HG03095 (cell line): ENCODE data around the gene AGAP3.
"Not testable (repeated sequence)": the region's sequence is repeated elsewhere in the genome, so short reads cannot be mapped to it uniquely, and the experiment has no call there.

ENCODE experiments used
- ATAC-seq: cut with Tn5 transposase; IDR thresholded peaks from one replicate; pipeline ENCODE4 v1.9.1; 2021; ENCODE audit warnings: moderate library complexity; ENCODE audit not compliant: unreplicated experiment

Gene AGAP3

GRCh38 chr7:151085691-151086620 is at the start of gene AGAP3:
TSS of gene AGAP3 (plus strand) at chr7:151086475. CDS start at chr7:151086742, 267 bp downstream.
- peak; percentile 42 for ATAC-seq

- no peak for ATAC-seq
These were observed 47.1 kb upstream of the AGAP3 start for GRCh38 chr7:151038951-151039849.

GRCh38 chr7:151039850-151040548 is 46.3 kb upstream of the AGAP3 start:
- ATAC-seq = no peak

DNA sequence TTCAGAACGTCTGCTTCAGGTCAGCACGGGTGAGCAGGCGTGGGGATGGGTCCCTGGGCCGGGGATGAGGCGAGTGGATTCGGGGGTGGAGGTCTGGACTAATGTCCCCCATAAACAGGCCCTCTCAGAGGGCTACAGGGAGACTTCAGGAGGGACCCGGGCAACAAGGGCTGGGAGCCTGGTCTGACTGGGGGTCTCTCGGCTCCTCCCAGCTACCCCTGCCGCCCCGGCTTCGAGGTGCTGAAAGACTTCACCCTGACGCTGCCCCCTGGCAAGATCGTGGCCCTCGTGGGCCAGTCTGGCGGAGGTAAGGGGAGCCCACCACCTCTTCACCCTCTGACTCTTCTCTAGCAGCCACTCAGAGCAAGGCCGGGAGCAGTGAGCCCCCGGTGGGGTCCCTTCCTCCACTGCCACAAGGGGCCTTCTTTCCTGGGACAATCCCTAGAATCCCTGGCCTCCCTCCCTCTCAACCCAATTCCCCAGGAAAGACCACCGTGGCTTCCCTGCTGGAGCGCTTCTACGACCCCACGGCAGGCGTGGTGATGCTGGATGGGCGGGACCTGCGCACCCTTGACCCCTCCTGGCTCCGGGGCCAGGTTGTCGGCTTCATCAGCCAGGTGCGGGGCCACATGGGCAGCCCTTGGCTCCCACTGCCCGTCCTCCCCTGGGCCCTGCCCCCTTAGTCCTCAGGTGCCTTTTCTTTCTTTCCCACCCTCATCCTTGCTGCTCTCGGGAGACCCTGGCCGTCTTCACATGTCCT is 45.5 kb upstream of the AGAP3 start:
- no peak for ATAC-seq

GRCh38 chr7:151043449-151043848 is 42.8 kb upstream of the AGAP3 start:
- ATAC-seq = not testable (repeated sequence)

GRCh38 chr7:151043959-151044358 is 42.3 kb upstream of the AGAP3 start:
- ATAC-seq = no peak

GRCh38 chr7:151045262-151045661 is 41.0 kb upstream of the AGAP3 start:
- ATAC-seq = no peak

DNA sequence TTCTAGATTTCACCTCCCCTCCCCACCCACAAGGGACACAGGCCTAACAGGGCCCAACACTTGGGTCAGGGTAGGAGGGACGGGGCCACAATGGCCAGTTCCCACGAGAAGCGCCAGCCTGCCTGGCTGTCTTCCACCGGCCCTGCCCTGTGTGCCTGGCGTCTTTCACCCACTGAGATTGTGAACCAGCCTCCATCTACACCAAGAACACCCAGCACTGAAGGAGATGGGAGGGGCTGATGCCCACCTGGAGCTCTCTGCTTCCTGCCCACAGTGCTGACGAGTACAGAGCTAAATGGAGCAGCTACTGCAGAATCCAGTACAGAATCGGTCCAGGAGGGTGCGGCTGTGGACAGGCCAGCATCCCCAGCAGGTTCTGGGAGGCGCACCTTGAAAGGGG is 40.3 kb upstream of the AGAP3 start:
- no peak for ATAC-seq

DNA sequence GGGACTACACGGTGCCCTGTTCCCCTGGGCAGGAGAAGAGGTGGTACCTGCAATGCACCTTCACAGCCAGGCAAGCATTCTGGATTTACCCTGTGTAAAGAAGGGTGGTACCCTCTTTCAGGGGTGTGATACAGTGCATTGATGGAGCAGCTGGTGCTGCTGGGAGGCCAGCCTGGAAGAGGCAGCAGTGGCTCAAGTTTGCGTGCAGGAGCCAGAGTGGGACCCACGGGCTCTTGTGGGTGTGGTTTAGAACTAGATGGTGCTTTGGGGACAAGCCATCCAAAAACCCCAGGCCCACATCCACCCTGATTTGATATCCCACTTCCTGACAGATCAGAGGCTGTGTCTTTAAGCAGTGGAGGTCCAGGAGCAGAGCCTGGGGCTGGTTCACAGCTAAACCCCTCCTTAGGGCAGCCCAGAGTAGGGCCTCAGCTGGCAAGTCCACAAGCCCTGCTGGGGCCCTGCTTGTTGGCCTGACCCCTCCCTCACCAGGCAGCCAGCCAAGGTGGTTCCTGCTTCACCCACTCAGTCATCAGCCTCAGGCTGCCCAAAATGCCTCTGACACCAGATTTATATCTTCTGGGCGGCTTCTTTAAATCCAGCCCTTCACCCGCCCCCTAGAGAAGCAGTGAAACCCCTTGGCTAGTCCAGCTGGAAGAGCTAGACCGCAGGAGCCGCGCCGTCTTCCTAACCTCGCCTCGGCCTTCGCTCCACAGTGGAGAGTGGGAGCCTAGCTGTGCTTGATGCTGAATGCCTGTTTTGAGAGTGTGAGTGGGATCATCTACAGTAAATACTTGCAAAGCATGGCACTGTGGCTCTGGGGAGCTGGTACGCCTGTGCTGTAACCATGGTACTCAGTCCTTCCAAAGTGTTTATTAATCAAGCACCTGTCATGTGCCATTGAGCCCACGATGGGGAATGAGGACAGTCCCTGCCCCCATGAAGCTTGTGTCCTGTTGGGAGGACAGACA is 39.4 kb upstream of the AGAP3 start:
- no peak for ATAC-seq

DNA sequence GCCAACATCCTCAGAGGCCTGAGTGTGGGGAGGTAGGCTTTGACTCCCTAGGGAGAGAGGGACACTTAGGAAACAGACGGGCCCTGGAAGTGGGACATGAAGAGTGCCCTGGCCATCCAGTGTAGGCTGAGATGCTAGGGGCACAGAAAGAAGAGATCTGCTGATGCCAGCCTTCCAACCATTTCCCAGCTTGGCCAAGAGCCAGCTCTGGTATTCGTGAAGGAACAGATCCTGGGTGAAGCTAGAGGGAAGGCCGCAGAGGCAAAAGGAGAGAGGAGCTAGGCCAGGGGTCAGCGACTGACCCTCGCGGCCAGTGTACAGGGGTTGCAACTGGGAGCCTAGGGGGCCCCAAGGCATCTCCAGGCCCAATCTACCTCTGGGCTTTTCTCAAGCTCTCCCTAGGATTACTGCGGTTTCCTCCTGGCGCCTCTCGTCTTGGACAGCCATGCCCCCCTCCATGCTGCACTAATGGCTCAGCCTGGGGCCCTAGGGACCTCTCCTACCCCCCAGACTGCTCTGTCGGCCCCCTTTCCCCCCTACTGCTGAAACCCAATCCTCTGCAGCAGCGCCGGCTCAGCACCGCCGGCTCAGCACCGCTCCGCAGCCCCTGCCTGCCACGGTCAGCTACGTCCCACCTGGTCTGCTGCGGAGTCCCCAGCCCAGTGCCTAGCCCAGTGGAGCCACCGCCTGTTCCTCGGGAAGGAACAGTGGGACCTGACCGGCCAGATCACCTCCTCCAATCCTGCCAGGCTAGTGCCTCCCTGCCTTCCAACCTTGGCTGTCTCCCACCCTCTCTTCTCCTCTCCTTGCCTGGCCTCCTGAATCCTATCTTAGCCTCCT is 38.1 kb upstream of the AGAP3 start, which contains the start of gene ASIC3:
ASIC3 (plus strand) TSS at position 556 of the 840 bp plus-strand sequence. CDS start 355 bp downstream, outside the sequence.
- no peak for ATAC-seq

- no peak for ATAC-seq
These were observed 37.3 kb upstream of the AGAP3 start for GRCh38 chr7:151048911-151049463.

GRCh38 chr7:151051108-151051507 is 35.2 kb upstream of the AGAP3 start:
- ATAC-seq = no peak

GRCh38 chr7:151053096-151053495 is 33.2 kb upstream of the AGAP3 start:
- ATAC-seq = no peak

DNA sequence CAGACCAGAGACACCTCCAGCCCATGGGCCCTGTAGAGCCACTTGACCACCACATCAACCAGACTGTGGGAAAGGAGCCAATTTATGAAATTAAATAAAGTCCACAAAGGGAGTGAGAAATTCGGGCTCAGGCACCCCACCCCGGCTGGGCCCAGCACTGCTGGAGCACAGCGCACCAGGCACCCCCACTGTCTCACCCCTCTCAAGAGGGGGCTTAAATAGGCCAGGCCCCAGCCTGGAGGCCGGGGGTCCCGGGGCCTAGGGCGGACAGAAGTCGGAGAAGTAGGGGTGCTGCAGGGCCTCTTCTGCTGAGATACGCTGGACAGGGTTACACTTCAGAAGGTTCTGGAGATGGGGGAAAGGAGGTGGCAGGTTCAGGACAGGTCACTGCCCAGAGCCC is 32.5 kb upstream of the AGAP3 start:
- ATAC-seq = no peak

- no peak for ATAC-seq
These were observed 30.0 kb upstream of the AGAP3 start for GRCh38 chr7:151056283-151056665.

- ATAC-seq = no peak
These were observed 29.4 kb upstream of the AGAP3 start for GRCh38 chr7:151056666-151057505.

DNA sequence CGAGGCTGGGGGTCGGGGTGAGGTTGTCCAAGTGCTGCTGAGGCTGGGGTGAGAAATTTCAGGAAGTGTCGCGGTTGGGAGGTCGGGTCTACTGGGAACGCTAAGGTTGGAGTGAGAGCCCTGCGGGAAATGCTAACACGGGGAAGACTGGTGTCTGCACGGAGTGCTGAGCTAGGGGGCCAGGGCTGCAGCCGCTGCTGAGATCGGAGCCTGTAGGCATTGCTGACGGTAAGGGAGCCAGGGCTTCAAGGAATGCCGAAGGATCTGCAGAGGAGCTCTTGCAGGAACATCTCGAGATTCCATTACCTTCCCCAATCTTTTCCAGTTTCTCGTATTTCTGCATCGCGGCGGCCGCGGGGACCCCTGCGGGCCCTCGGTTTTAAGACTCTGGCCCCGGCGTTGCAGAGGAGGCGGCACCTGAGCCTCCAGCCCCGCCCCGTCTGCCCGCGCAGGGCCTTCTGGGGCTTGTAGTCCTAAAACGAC is 28.7 kb upstream of the AGAP3 start, which contains the start of gene CDK5:
CDK5 (minus strand) TSS at position 392 of the 483 bp plus-strand sequence; CDS start at position 343, 49 bp downstream.
- ATAC-seq = peak; percentile 3
